SK-N-SH (cell line): ENCODE data around the gene HPCAL1.
"Not testable (repeated sequence)": the region's sequence is repeated elsewhere in the genome, so short reads cannot be mapped to it uniquely, and the experiment has no call there.

Experiments used
- CTCF ChIP-seq: fragments of 200-600 bp; sonication (generic); IDR thresholded peaks from 2 replicates; pipeline ENCODE4 v1.6.1; 2017; ENCODE audit warnings: antibody characterized with exemption, mild to moderate bottlenecking, moderate library complexity
- EZH2phosphoT487 ChIP-seq: fragments of 200-600 bp; sonication (generic); IDR thresholded peaks from 2 replicates; pipeline ENCODE4 v1.6.1; 2017; ENCODE audit warnings: low read depth, mixed run types, mild to moderate bottlenecking, antibody characterized with exemption, moderate library complexity, borderline replicate concordance
- FOXM1 ChIP-seq: IDR thresholded peaks from 2 replicates; pipeline ENCODE4 v1.4.0; 2012; ENCODE audit warnings: low read depth, mild to moderate bottlenecking
- JUND ChIP-seq: IDR thresholded peaks from 2 replicates; pipeline ENCODE4 v1.4.0; 2012
- MAX ChIP-seq: IDR thresholded peaks from 2 replicates; pipeline ENCODE4 v1.4.0; 2012; ENCODE audit warnings: low read depth
- NFIC ChIP-seq: IDR thresholded peaks from 2 replicates; pipeline ENCODE4 v1.4.0; 2012; ENCODE audit warnings: borderline replicate concordance
- PBX3 ChIP-seq: IDR thresholded peaks from 2 replicates; pipeline ENCODE4; 2012
- POLR2AphosphoS5 ChIP-seq: IDR thresholded peaks from 2 replicates; pipeline ENCODE4 v1.6.1; 2012; ENCODE audit warnings: low read depth, low read length
- RAD21 ChIP-seq: IDR thresholded peaks from 2 replicates; pipeline ENCODE4 v1.6.1; 2012; ENCODE audit warnings: mild to moderate bottlenecking, low read length
- TAF1 ChIP-seq: IDR thresholded peaks from 2 replicates; pipeline ENCODE4 v1.6.1; 2012; ENCODE audit warnings: low read depth, mild to moderate bottlenecking, low read length, moderate library complexity, borderline replicate concordance
- TF ChIP-seq, protein P1 (sequence below): IDR thresholded peaks from 2 replicates; pipeline ENCODE4 v1.4.0; 2012; ENCODE audit warnings: low read depth, borderline replicate concordance
- TF ChIP-seq, protein P2 (sequence below): IDR thresholded peaks from 2 replicates; pipeline ENCODE4 v1.6.1; 2012; ENCODE audit warnings: mild to moderate bottlenecking, low read depth, low read length, moderate library complexity
- TF ChIP-seq, protein P3 (sequence below): fragments of 150-350 bp; IDR thresholded peaks from 2 replicates; pipeline ENCODE4 v1.6.1; 2017; ENCODE audit warnings: antibody characterized with exemption, low read length, low read depth, borderline replicate concordance

DNA sequence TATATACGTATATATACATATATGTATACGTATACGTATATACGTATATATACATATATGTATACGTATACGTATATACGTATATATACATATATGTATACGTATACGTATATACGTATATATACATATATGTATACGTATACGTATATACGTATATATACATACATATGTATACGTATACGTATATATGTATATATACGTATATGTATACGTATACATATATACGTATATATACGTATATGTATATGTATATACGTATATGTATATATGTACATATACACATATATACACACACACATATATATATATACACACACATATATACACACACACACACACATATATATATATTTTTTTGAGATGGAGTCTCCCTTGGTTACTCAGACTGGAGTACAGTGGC is 11.3 kb upstream of the HPCAL1 start:
- TF ChIP-seq MAX, CTCF, RAD21, NFIC, PBX3, POLR2AphosphoS5, TAF1, EZH2phosphoT487, JUND, FOXM1: not testable (repeated sequence)
- TF ChIP-seq, protein P1, sequence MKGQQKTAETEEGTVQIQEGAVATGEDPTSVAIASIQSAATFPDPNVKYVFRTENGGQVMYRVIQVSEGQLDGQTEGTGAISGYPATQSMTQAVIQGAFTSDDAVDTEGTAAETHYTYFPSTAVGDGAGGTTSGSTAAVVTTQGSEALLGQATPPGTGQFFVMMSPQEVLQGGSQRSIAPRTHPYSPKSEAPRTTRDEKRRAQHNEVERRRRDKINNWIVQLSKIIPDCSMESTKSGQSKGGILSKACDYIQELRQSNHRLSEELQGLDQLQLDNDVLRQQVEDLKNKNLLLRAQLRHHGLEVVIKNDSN: not testable (repeated sequence)
- TF ChIP-seq, protein P2, sequence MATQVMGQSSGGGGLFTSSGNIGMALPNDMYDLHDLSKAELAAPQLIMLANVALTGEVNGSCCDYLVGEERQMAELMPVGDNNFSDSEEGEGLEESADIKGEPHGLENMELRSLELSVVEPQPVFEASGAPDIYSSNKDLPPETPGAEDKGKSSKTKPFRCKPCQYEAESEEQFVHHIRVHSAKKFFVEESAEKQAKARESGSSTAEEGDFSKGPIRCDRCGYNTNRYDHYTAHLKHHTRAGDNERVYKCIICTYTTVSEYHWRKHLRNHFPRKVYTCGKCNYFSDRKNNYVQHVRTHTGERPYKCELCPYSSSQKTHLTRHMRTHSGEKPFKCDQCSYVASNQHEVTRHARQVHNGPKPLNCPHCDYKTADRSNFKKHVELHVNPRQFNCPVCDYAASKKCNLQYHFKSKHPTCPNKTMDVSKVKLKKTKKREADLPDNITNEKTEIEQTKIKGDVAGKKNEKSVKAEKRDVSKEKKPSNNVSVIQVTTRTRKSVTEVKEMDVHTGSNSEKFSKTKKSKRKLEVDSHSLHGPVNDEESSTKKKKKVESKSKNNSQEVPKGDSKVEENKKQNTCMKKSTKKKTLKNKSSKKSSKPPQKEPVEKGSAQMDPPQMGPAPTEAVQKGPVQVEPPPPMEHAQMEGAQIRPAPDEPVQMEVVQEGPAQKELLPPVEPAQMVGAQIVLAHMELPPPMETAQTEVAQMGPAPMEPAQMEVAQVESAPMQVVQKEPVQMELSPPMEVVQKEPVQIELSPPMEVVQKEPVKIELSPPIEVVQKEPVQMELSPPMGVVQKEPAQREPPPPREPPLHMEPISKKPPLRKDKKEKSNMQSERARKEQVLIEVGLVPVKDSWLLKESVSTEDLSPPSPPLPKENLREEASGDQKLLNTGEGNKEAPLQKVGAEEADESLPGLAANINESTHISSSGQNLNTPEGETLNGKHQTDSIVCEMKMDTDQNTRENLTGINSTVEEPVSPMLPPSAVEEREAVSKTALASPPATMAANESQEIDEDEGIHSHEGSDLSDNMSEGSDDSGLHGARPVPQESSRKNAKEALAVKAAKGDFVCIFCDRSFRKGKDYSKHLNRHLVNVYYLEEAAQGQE: not testable (repeated sequence)
- TF ChIP-seq, protein P3, sequence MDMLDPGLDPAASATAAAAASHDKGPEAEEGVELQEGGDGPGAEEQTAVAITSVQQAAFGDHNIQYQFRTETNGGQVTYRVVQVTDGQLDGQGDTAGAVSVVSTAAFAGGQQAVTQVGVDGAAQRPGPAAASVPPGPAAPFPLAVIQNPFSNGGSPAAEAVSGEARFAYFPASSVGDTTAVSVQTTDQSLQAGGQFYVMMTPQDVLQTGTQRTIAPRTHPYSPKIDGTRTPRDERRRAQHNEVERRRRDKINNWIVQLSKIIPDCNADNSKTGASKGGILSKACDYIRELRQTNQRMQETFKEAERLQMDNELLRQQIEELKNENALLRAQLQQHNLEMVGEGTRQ: not testable (repeated sequence)
